NB4 (cell line): ENCODE data around the gene POU1F1.
"Not testable (repeated sequence)": the region's sequence is repeated elsewhere in the genome, so short reads cannot be mapped to it uniquely, and the experiment has no call there.

Experiments
- CTCF ChIP-seq: IDR thresholded peaks from one replicate; pipeline ENCODE4 v1.5.1; 2012; ENCODE audit warnings: low read depth, low read length
- MAX ChIP-seq: IDR thresholded peaks from 2 replicates; pipeline ENCODE4 v1.6.1; 2011; ENCODE audit warnings: low read depth, low read length
- POLR2A ChIP-seq: IDR thresholded peaks from 2 replicates; pipeline ENCODE4 v1.6.1; 2011; ENCODE audit warnings: mild to moderate bottlenecking; ENCODE audit not compliant: insufficient read length; ENCODE audit errors: extremely low read depth

DNA sequence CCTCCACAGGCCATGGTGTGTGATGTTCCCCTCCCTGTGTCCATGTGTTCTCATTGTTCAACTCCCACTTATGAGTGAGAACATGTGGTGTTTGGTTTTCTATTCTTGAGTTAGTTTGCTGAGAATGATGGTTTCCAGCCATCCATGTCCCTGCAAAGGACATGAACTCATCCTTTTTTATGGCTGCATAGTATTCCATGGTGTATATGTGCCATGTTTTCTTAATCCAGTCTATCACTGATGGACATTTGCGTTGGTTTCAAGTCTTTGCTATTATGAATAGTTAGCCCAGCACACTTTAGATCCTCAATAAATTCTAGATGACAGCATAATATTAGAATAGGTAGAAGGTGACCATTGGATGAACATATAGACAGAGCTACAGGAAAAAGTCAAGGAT, 28.6 kb upstream of the POU1F1 start:
- TF ChIP-seq CTCF, POLR2A, MAX: not testable (repeated sequence)
